Heart left ventricle (tissue), 13 donors: ENCODE data around the gene MYO3A.

ENCODE experiments used
- CTCF ChIP-seq, 12 donors: fragments of 200-600 bp; sonication (generic) in 4 of 12; IDR thresholded peaks; one replicate each; pipeline versions ENCODE4 v1.5.0 to v1.8.0; 2018 to 2022; ENCODE audit warnings: antibody characterized with exemption in 12 of 12, mild to moderate bottlenecking in 5 of 12
- POLR2A ChIP-seq, 2 donors: fragments of 450-650 bp; IDR thresholded peaks; one replicate each; pipeline ENCODE4 v1.6.1; 2017; ENCODE audit warnings: antibody characterized with exemption in 2 of 2, mild to moderate bottlenecking in 2 of 2, moderate library complexity in 2 of 2
- donor health status: ischemic (EF 13 %, LVEDD 7.1; RV severe dilation, severe dysfunction).
- donor health status: DM: no; HTN: yes; CAD: no.
- donor health status: DM: no; HTN: no; CAD: no.
- donor health status: ischemic (EF 25% LVEDD 6.9; RV normal size, moderate dysfunction).
- donor health status: ischemic (EF 25% LVEDD 5.7; RV mildly dilated, moderate dysfunction).
- donor health status: ischemic (EF 35%, LVEDD 5.7; RV mildly dilated, moderate dysfunction).
- donor health status: nonischemic (EF 11% LVEDD 7.7; RV severe dilation, severe dysfunction).
- donor health status: DM: yes; HTN: yes; CAD: no.
- donor health status: PGD.
- donor health status: ischemic (EF 29% LVEDD 5.4; RV normal size, mild dysfunction).
- donor health status: nonischemic (EF 23%, LVEDD 6.1; RV moderate dilation, normal function).

- no peak for TF ChIP-seq CTCF (IDR thresholded peaks at IDR 0.05)
- no peak for TF ChIP-seq POLR2A (IDR thresholded peaks at IDR 0.05)
Observed at GRCh38 chr10:26044141-26044749, 110.2 kb downstream of the MYO3A start.
